COLO829 (cell line): ENCODE results near the gene MGMT.

Source experiments
- DNase-seq: peaks from one replicate; pipeline ENCODE4 v3.0.0; 2012; ENCODE audit warnings: low spot score

The MGMT gene

DNA sequence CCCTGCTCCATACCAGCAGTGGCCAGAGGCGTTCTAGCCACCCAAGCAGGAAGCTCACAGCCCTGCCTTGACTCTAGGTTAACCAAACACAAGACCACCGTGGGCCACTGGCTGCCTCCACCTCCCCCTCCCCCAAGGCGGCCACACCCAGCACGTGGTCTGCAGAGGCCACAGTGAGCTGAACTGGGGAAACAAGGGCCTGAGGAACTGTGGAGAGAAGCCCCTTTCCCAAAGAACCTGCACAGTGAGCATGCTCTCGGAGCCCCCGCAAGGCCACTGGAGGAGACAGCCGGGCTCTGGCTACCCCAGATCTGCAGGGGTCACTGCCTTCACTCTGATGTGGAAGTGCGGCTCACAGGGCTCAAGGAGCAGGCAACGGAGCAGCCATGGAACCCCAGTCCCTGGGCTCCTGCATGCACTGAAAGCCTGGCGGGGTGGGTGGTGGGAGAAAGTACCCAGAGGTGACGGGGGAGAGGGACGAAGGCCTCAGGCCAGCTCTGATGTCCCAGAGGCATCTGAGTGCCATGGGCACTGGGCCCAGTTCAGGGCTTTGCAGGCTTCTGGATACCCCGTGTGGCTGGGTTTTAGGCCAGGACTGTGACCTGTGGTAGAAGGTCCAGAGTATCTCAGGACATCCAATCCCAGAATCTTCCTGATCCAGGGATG lies 307.8 kb downstream of the MGMT start:
- DNase-seq = no peak

DNA sequence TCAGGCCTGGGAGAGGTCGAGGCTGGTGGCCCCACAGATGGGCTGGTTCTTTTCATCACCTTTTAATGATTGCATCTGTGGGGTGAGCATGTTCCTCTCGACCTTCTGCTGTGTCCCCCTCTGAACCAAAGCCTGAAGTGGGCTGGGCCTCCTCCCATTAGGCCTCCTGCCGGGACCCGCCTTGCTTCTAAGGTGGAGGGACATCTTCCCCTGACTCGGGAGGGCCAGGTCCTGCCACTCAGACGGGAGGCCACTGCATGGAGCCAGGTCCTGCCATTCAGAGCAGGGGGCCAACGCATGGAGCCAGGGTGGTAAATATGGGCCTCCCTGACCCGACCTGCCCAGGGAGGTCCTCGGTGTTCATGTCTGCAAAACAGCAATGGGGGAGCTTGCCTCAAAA lies 308.6 kb downstream of the MGMT start:
- no peak for DNase-seq

GRCh38 chr10:129777687-129778086 lies 310.6 kb downstream of the MGMT start:
- no peak for DNase-seq

- no peak for DNase-seq
Observed at GRCh38 chr10:129778571-129778970, 311.5 kb downstream of the MGMT start.

- DNase-seq = no peak
Observed at GRCh38 chr10:129779126-129780111, 312.4 kb downstream of the MGMT start.

- no peak for DNase-seq
Observed at GRCh38 chr10:129780198-129780597, 313.2 kb downstream of the MGMT start.

- no peak for DNase-seq
Observed at GRCh38 chr10:129780901-129781795, 314.1 kb downstream of the MGMT start.

DNA sequence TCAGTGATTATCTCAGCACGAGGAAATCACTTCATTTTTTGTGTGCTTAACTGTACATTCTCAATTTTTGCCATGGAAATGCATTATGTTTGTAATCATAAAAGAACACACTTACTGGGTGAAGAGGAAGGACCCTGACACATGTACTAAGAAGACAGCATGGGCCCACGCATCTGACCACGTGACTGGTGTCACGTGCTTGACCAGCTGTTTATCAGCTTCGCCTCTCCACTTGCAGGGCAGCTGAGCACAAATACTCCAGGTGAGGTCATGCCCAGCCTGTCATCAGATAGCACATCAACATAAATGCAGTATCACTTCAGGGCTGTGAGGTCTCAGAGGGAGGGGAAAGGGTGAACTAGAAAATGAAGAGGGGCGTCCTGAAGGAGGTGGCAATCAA lies 317.2 kb downstream of the MGMT start:
- DNase-seq = no peak

DNA sequence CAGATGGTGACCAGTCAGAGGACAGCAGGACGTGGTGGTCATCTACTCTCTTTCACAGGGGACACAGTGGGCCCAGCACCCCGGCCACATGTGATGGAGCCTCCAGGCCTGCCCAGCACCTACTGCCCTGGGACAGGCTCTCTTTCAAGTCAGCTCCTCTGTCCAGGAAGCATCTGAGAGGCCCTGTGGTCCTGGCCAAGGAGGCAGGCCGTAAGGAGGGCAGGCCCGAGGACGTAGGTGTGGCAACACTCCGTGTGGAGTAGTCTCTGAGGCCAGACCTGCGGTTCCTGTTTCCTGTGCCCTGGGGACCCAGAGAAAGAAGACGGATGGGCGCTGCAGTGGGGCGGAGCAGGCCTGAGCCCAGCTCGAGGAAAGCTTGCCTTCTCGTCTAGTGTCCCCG lies 317.9 kb downstream of the MGMT start:
- DNase-seq = no peak

DNA sequence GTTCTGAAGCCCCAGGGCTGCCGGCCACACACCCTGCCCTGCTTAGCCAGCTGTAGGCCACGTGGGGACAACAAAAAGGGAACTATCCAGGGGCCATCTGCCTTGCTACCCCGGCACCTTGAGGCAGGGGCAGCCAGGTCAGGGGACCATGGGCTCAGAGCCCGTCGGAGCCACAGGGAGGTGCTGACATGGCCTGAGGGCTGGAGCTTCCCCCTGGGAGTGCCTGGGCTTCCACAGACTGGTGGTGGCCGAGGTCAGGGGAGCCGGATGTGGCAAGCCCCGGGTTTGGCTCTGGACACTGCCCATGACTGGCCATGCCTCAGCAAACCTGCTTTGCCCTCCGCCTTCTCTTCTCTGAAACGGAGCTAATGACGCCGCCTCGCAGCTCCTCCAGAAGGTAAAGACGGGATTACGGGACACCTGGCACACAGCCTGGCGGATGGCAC lies 318.5 kb downstream of the MGMT start:
- DNase-seq = no peak

DNA sequence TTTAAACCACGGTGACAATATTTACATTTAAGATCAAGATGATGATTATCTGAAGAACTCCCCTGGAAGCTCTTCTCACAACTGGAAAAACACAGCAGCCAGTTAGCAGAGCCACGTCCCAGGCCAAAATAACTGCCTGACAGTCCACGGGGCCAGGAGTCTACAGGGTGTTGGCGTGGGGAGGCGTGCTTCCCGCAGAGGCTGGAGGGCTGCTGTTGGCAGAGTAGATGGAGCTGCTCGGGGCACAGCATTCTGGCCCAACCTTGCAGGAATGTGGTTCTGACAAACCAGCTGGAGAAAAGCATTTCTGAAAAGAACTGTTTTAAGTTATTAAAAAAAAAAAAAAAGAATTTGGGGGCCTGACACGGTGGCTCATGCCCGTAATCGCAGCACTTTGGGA lies 319.2 kb downstream of the MGMT start:
- DNase-seq = no peak

DNA sequence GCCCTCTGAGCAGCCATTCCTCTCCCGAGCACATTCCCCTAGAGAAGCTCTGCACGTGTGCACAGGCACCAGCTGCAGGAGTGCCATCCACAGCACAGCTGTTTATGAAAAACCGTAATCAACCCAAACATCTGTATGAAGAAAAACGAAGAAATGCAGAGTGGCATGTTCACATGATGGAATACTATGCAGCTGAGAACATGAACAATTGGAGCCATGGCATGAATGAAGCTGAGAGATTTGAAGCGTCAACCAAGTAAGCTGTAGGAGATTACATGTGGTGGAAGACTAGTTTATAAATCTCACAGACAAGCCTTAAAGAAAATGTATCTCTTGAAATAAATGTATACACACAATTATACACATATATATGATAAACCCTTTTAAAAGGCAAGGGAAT lies 320.5 kb downstream of the MGMT start:
- DNase-seq = no peak

- no peak for DNase-seq
Observed at GRCh38 chr10:129788215-129788614, 321.2 kb downstream of the MGMT start.

DNA sequence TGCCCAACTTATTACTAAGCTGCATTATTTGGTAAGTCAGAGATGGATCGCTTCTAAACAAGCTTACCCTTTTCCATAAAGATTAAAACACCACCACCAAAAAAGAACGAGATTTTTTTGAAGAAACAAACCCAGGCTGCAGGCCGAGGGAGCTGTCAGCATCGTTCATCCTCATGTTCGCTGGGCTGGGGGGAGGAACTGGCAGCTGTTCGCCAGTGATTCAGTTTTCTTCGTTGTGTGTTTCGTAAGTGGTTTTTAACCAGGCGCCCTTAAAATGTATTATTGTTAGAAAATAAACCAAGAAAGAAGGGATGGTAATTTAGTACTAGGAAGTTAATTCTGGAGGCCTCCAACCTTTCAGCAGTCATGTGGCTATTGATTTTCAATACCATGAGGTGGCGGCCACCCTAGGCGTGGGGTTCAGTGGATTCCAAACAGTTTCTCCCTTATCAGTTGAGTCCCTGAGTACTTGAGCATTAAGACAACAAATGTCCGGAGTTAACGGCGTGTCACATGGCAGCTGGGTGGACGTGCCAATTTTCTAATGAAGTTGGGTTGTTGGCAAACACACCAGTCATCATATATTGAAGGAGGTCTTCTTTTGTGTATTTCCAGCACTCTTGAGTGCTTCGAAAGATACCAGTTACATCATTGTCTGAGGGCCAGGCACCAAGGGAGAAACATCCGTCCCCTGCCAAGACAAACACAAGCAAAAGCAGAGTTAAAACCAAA lies 323.8 kb downstream of the MGMT start:
- no peak for DNase-seq

DNA sequence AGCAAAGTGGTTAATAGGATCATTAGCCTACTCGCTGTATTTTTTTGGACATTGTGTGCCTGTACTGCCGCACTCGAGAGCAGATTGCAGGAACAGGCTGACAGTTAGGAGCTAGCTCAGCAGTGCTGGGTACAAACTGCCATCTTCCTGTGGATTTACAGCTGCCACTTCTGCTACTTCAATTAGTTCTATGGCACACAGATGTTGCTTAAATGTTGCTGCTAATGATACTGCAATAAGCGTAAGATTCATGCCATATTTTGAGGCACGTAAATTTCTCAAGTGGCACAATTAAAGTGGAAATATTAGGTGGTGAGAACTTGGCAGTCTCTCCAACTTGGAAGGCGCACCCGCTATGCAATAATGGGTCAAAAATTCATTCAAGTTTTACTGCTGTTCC lies 325.1 kb downstream of the MGMT start:
- no peak for DNase-seq

- DNase-seq = no peak
Observed at GRCh38 chr10:129792864-129793263, 325.8 kb downstream of the MGMT start.

DNA sequence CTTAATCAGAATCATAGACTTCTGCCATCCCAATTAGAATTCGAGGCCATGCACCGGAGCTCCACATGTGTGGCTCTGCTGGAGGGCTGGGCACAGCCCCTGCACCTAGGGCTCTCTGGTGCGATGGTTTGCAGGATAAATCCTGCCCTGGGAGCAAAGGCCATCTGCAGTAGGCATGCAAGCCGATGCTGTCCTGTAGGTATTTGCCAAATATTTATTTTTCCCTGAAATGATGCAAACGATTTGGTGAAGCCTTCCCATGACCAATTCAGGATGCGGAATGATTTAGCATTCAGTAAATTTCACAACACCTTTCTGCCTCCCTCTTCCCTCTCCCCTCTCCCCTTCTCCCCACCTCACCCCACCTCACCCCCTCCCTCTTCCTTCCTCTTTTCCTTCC lies 326.4 kb downstream of the MGMT start:
- DNase-seq = no peak

DNA sequence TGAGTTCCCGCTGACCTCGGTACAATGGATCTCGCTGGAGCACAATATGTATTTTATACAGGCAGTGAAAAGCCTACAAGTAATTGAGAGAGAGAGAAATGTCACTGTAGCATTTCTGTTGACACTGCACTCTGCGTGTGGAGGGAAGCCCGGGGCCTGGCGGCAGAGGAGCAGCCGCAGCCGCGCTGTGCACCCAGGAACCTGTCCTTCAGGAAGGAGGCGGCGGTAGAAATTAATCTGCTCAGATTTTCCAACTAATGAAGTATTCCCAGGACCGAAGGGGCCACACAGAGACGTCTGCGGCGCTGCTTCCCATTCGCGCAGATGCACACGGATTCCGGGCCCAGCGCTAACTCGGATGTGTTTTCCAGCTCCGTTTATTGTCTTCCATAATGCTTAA lies 327.0 kb downstream of the MGMT start:
- no peak for DNase-seq

DNA sequence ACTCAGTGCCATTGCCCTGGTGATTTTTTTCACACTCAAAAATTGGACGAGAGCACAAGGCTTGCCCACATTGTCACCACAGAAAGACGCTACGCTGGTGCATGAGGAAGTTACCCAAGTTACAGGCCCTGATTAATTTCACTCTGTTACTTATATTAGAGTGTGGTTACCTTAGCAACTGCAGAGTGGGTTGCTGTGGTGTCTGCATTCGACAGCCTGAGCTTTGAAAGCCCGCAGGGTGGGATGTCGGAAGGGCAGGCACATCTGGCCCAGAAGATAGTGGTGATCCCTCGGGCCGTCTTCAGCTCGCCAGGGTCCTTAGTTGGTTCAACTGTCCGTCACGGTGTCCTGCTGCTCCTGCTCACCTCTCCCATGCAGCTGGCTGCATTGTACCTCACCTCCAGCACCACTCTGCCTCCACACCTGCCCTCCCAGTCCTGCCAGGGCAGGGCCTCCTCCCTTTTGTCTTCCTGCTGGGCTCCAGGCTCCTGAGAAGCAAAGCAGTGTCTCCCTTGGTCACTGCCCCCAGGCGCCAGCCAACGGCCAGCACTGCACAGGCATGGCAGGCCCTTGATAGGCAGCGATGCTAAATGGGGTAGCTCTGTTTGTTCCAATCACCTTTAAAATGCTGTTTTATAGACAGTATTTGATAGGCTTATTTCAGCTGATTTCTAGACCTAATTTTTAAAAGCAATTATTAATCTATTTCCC lies 329.8 kb downstream of the MGMT start:
- no peak for DNase-seq

DNA sequence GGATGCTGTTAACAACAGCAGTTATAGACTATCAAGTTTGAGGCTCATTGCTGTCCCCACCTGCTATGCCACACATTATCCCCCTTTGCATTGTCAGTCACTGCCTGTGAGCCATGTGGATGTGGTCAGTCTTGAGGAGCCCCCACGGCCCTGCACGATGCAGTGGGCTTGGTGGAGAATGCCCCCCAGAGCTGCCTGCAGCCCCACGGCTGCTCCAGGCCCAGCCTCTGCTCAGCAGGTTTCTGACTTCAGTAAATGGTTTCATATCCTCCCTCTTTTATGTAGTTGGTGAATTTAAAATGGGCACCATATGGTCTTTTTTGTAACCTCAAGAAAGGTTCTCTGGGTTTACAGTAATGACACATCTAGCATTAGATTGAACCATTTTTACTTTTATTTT lies 332.9 kb downstream of the MGMT start:
- no peak for DNase-seq

DNA sequence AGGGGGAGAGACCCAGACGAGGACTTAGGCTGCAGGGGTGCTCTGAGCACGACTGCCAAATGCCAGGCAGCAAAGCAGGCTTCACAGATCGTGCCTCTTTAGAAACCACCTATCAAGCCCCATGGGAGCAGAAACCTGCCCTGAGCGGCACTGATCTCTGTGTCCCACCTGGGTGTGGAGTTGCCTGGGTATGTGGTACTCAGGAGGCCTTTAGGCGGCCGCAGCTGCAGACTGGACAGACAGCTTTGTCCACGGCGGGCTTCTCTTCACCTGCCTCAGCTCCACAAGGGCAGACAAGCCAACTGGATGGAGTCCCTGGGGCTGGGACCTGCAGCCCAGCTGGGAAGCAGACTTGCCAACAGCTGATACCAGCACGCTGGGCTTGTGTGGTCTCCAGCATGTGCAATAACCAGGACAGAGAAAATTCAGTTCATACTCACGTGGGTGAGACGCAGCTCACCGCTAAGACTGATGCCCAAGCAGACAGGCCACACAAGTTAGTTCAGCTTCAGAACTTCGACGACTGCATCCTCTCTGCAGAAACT lies 333.8 kb downstream of the MGMT start:
- no peak for DNase-seq
